ENCODE results near the gene KMT2B. TPM values are rescaled to one million over a fixed set of nuclear protein-coding genes. Genes with fewer than 3 reads are reported as not detected.

Gene KMT2B
- total RNA-seq, 4 donors from 2014 or later = 7.3 to 26.6 (median 15.1) TPM

DNA sequence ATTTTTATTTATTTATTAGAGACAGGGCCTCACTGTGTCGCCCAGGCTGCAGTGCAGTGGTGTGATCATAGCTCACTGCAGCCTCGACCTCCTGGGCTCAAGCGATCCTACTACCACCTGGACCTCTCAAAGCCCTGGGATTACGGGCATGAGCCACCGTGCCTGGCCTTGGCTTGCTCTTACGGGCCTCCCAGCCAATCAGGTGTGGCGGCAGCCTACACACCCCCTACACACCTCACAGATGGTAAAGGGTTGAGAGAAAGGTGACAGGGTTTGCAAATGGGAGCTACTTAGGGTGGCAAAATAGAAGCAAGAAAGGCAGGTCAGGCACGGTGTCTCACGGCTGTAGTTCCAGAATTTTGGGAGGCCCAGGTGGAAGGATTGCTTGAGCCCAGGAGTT, 14.5 kb upstream of the KMT2B start:
- no peak for TF ChIP-seq CTCF (IDR thresholded peaks at IDR 0.05; ENCODE audit: low read depth)

GRCh38 chr19:35704218-35704617, 13.6 kb upstream of the KMT2B start, which contains the start of gene ZBTB32:
Gene ZBTB32, plus strand, starts transcription at chr19:35704558. Its CDS starts 10,069 bp downstream, at chr19:35714627.
- TF ChIP-seq CTCF (IDR thresholded peaks at IDR 0.05; ENCODE audit: low read depth) = no peak

- TF ChIP-seq CTCF (IDR thresholded peaks at IDR 0.05; ENCODE audit: low read depth) = no peak
These were observed 9.4 kb upstream of the KMT2B start for GRCh38 chr19:35708391-35708790.

DNA sequence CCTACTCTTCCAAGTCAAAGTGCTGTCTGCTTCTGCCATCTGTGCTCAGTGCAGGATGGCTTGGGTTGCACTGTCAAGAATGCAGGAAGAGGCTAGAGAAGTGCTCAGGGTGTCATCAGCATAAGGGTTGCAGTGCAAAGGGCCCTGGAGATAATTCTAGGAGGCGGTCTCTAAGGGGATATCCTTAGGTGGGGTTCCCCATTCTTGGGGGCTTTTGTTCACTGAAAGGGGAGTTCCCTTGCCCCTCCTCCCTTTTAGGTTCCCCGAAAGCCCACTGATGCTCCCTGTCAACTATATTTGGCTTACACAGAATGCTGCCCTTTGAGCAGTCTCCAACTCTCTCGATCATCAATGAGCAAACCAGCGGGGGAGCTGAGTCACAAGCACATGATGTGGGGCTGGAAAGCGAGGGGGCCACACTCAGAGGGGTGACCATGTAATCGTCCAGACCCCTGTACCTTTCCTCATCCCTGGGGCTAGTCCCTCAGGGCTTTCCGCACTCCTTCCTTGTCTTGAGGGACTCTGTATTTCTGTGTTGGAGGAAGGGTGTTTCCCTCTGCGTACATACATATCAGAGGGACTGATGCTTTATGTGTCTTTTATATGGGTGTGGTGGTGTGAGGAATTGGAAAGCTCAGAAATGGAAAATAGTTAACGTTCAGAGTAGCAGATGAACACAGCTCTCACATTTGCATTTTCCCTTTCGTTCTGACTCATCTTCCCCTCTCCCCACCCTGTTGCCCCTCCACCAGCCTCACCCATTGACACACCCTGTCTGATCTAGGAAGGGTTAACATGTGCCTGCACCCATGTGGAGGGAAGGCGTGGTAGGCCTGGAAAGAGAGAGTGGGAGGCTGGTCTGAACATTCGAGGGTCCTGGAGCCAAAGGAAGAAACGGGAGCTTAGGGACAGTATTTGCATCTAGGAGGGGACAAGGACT, 6.7 kb upstream of the KMT2B start:
- no peak for TF ChIP-seq CTCF (IDR thresholded peaks at IDR 0.05; ENCODE audit: low read depth)

DNA sequence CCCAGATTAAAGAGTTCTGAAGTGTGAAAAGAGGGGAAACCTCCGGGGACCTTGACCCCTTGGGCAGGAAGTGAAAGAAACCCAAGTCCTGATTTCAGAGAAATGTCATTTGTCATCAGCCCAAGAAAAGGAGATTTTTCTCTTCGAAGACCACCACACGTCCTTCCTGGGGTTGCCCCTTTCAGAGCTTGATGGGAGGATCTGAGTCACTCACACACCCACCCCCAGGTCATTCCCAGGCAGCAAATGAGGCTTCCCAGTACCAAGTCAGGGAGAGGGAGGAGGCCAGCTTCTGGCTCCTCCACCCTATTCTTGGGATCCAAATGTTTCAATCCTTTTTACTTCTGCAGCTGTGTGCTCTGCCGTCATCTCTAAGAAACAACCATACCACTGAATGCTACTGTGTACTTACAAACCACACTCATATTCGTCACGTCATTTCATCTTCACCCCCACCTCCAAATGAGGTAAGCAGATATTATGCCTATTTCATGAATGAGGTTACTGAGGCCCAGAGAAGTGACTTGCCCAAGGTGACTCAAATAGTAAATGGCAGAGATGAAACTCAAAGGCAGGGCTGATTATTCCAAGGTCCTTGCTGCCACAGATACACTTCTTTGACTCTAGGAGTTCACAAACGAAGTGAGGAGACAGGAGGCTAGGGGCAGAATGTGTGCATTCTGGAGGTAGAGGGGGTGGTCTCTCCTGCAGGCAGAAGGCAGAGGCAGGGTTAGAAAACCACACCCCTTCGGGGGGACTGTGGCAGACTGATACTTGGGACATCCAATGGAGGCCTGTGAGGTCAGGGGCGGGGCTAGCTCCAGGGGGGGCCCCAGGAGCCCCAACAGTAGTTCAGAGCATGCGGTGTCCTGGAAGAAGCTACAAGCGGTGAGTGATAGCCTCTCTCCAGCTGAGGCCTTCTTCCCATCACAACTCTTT, 5.0 kb upstream of the KMT2B start:
- TF ChIP-seq CTCF (IDR thresholded peaks at IDR 0.05; ENCODE audit: low read depth) = no peak

- TF ChIP-seq CTCF (IDR thresholded peaks at IDR 0.05; ENCODE audit: low read depth) = no peak
These were observed 4.3 kb upstream of the KMT2B start for GRCh38 chr19:35713506-35713850.

All from subcutaneous adipose tissue (tissue), 4 donors.